Immature natural killer cell (primary cell): ENCODE results near the gene CHKB. TPM values are rescaled to one million over a fixed set of nuclear protein-coding genes. Genes with fewer than 3 reads are reported as not detected.
"Not testable (repeated sequence)": the region's sequence is repeated elsewhere in the genome, so short reads cannot be mapped to it uniquely, and the experiment has no call there.

Experiments used
- DNase-seq, 3 donors: peaks; one replicate each; pipeline ENCODE4 v3.0.0; 2022; ENCODE audit warnings: mixed read lengths in 1 of 3
- H3K27ac Mint-ChIP-seq, 6 donors: one replicate each; pipeline ENCODE4 v1.8.0; 2020; ENCODE audit warnings: mixed read lengths in 6 of 6, mild to moderate bottlenecking in 5 of 6, inconsistent platforms in 4 of 6, moderate library complexity in 3 of 6
- H3K27me3 Mint-ChIP-seq, 3 donors: one replicate each; pipeline ENCODE4 v1.8.0; 2020 to 2021; ENCODE audit warnings: low read depth in 3 of 3, mild to moderate bottlenecking in 3 of 3, mixed read lengths in 3 of 3, moderate library complexity in 3 of 3, inconsistent platforms in 1 of 3
- H3K36me3 Mint-ChIP-seq, 3 donors: one replicate each; pipeline ENCODE4 v1.8.0; 2020; ENCODE audit warnings: mixed read lengths in 3 of 3, inconsistent platforms in 2 of 3, mild to moderate bottlenecking in 2 of 3
- H3K4me1 Mint-ChIP-seq, 2 donors: one replicate each; pipeline ENCODE4 v1.8.0; 2020; ENCODE audit warnings: inconsistent platforms in 2 of 2, mild to moderate bottlenecking in 2 of 2, mixed read lengths in 2 of 2, moderate library complexity in 1 of 2
- H3K4me3 Mint-ChIP-seq, 5 donors: one replicate each; pipeline ENCODE4 v1.8.0; 2020; ENCODE audit warnings: mild to moderate bottlenecking in 5 of 5, mixed read lengths in 5 of 5, inconsistent platforms in 3 of 5, moderate library complexity in 3 of 5
- H3K9me3 Mint-ChIP-seq, 6 donors: one replicate each; pipeline ENCODE4 v1.8.0; 2020; ENCODE audit warnings: mild to moderate bottlenecking in 6 of 6, mixed read lengths in 6 of 6, inconsistent platforms in 4 of 6, moderate library complexity in 3 of 6
- polyA plus RNA-seq, 3 donors: library from polyadenylated mRNA; unstranded; fragments of 300-500 nt; fragmentation: Illumina TruSeq; gene quantifications; one replicate each; pipeline ENCODE4 v1.2.3, GENCODE V29; 2021

The CHKB gene
- polyA plus RNA-seq, 3 donors from 2014 or later = 44.0 to 51.3 (median 49.4) TPM

DNA sequence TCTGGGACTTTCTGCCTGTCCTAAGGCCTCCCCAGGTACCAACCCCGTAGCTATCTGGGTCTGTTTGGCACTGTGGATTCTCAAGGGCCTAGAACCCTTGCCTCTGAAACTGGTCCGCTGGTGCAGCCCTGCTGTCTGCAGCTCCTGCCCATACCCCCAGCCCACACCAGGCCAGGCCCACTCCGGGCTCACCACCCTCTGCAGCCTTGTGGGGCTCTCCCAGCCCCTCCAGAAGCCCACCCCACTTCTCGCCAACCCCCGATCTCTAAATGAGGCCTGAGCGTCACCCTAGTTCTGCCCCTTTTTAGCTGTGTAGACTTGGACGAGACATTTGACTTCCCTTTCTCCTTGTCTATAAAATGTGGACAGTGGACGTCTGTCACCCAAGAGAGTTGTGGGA is 32.3 kb downstream of the CHKB start:
- DNase-seq = no peak
- Mint-ChIP-seq H3K36me3 (no peaks in the 10 kb centered on the region), H3K4me3 (peak overlapping the region; percentile 44 to 80 (median 61)), H3K4me1 (peaks cover 22 to 34% of the 10 kb centered on the region in 2 donors), H3K27me3 (peaks cover 0 to 2% (median 0%) of the 10 kb centered on the region in 3 donors), H3K9me3 (no peaks in the 10 kb centered on the region), H3K27ac (peak overlapping the region in 4 of 6 donors; percentile 28 to 65 (median 39))

DNA sequence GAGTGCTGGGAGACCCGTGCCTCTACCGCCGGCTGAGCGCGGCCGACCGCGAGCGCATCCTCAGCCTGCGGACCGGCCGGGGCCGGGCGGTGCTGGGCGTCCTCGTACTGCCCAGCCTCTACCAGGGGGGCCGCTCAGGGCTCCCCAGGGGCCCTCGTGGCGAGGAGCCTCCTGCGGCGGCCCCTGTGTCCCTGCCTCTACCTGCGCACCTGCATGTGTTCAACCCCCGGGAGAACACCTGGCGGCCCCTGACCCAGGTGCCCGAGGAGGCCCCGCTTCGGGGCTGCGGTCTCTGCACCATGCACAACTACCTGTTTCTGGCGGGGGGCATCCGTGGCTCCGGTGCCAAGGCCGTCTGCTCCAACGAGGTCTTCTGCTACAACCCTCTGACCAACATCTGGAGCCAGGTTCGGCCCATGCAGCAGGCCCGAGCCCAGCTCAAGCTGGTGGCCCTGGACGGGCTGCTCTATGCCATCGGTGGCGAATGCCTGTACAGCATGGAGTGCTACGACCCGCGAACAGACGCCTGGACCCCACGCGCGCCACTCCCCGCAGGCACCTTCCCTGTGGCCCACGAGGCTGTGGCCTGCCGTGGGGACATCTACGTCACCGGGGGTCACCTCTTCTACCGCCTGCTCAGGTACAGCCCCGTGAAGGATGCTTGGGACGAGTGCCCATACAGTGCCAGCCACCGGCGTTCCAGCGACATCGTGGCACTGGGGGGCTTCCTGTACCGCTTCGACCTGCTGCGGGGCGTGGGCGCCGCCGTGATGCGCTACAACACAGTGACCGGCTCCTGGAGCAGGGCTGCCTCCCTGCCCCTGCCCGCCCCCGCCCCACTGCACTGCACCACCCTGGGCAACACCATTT is 33.5 kb downstream of the CHKB start:
- Mint-ChIP-seq H3K36me3 (no peaks in the 10 kb centered on the region), H3K27ac (peak overlapping the region in 5 of 6 donors; percentile 28 to 75 (median 49)), H3K27me3 (peaks cover 0 to 2% (median 2%) of the 10 kb centered on the region in 3 donors), H3K4me1 (peaks cover 34 to 47% of the 10 kb centered on the region in 2 donors), H3K4me3 (peak overlapping the region; percentile 61 to 80 (median 76)), H3K9me3 (no peaks in the 10 kb centered on the region)
- DNase-seq = no peak

DNA sequence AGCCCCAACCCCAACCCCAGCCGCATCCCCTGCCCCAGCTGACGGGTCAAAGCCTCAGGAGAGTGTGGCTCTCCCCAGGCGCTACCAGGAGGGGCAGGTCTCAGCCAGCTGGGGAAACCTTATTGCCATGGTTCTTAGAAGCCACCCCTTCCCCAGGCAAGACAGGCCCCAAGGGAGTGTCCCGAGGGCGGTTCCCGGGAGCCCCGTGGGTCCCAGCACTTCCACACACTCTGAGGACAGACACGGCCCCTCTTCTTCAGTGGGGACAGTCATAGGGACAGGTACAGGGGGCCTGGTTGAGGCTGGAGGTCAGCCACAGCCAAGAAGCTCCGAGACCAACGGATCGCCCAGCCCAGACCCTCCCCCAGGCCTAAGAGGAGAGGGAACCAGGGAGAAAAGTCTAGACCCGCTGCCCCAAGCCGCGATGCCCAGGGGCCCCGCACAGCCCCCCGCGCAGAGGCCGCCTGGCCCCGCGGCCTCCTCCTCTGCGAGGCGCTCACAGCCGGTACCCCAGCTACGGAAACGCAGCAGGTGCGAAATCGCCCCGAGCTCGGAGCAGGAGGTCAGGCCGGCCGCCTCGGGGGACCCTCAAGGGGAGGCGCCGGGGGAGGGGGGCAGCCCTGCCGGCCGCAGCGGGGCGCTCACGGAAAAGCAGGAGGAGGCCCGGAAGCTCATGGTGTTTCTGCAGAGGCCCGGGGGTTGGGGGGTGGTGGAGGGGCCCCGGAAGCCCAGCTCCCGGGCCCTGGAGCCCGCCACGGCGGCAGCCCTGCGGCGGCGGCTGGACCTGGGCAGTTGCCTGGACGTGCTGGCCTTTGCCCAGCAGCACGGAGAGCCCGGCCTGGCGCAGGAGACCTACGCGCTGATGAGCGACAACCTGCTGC is 34.4 kb downstream of the CHKB start:
- peak; percentile 60 to 71 (median 71) for DNase-seq
- H3K36me3 Mint-ChIP-seq = no peaks in the 10 kb centered on the region
- peaks cover 39 to 50% of the 10 kb centered on the region in 2 donors for H3K4me1 Mint-ChIP-seq
- H3K9me3 Mint-ChIP-seq = no peaks in the 10 kb centered on the region
- H3K27me3 Mint-ChIP-seq = peaks cover 0 to 6% (median 5%) of the 10 kb centered on the region in 3 donors
- peak overlapping the region; percentile 53 to 80 (median 74) for H3K27ac Mint-ChIP-seq
- peak overlapping the region; percentile 39 to 68 (median 62) for H3K4me3 Mint-ChIP-seq

DNA sequence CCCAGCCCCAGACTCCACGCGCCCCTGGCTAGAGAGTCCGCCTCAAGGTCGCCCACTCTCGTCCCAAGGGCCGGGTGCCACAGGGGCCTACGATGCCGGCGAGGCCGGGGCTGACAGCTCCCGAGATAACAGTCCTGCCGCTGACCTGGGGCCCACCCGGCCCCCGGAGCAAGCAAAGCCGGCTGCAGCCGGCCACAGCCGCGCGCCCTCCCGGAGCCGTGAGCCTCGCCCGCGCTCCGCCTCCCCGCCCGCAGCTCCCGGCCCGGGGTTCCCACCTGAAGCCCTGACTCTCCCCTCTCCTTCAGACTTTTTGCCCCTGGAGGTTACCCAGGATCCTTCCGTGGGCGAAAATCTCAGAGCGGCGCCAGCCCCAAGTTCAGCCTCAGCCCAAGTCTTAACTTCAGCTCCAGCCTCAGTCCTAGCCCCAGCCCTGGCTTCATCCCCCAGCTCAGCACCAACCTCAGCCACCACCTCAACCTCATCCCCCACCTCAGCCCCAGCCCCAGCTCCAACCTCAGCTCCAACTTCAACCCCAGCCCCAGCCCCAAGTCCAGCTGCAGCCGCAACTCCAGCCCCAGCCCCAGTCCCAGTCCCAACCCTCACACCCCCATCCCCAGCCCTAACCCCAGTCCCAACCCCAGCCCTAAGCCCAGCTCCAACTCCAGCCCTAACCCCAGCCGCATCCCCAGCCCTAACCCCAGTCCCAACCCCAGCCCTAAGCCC is 35.2 kb downstream of the CHKB start:
- peaks cover 42 to 53% of the 10 kb centered on the region in 2 donors for H3K4me1 Mint-ChIP-seq
- peak overlapping the region in 4 of 6 donors; percentile 51 to 71 (median 62) for H3K27ac Mint-ChIP-seq

DNA sequence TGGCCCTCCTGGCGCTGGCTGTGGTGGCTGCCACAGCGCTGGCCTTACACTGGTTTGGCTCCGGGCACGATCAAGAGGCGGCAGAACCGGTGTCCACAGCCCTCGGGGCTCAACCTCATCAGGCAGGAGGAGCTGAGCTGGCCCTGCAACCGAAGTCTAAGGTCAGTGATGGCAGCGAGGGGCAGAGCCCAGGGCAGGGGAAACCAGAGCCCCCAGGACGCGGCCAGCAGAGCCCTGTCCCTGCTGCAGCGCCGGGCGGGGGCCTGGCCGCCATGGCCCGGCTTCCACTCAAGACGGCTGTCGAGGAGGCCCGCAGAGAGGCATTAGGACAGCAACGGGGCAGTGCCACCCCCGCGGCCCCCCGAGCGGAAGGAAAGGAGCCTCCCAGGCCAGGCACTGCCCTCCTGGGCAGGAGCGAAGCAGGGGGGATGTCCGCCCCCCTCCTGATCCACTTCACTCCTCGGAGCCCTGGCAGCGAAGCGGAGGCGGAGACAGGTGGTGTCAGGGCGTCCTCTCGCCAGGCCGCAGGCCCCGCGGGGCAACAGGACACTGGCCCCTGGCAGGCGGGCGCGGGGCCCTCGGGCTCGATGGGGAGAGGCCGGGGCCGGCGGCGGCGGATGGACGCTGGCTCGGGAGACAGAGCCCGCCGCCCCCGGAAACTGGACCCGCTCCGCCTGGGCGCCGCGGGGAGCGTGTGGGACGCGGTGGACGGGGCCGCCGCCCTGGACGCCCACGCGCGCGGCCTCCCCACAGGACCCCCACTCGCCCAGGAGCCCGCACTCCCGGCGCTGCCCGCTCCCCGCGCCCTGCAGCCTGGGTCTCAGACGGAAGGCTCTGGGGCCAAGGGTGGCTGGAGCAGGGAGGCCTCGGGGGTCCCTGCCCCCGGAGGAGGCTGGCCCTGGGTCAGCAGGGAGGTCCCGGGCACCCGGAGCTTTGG is 36.1 kb downstream of the CHKB start:
- H3K27ac Mint-ChIP-seq = peak overlapping the region; percentile 35 to 89 (median 74)
- H3K9me3 Mint-ChIP-seq = no peaks in the 10 kb centered on the region
- DNase-seq = no peak
- no peaks in the 10 kb centered on the region for H3K36me3 Mint-ChIP-seq
- H3K4me1 Mint-ChIP-seq = peaks cover 45 to 54% of the 10 kb centered on the region in 2 donors
- H3K4me3 Mint-ChIP-seq = no peak overlapping the region
- peaks cover 0 to 8% (median 5%) of the 10 kb centered on the region in 3 donors for H3K27me3 Mint-ChIP-seq

More for the DNA sequence above, 35.2 kb downstream of the CHKB start:
- H3K36me3 Mint-ChIP-seq = no peaks in the 10 kb centered on the region
- no peaks in the 10 kb centered on the region for H3K9me3 Mint-ChIP-seq
- DNase-seq = no peak
- peak overlapping the region in 4 of 5 donors; percentile 29 to 52 (median 42) for H3K4me3 Mint-ChIP-seq
- peaks cover 0 to 8% (median 5%) of the 10 kb centered on the region in 3 donors for H3K27me3 Mint-ChIP-seq

DNA sequence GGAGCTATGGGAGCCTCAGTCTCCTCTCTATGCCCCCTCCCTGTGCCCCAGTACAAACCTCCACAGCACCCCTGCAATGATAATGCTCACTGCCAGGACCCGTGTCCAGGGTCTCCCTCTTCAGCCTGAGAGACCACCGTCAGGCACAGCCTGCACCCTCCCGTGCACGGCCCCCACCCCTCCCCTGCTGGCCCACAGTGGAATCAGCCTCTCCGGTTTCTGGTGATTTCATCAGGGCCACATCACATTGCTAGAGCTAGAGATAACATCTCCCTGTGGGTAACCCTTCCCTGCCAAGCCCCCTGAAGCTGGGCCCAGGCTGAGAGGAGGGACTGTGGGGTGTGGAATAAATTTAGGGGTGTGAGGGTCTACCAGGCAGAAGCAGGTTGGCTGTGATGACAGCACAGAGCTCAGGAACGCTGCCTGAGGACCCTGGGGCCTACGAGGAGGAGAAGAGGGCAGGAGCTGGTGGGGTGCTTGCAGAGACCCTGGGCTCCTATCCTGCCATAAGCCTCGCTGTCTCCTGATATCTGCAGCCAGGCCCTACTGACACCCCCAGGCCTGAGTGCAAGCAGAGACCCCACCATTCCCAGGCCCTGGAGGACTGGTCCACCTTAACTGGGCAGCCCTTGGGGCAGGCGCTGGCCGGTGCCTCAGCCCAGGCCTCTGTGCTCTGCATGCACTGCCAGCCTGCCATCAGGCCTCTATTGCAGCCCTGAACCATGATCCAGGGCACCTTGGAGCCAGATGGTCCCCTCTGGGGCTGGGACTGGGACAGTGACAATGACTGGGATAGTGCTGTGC is 36.9 kb downstream of the CHKB start, which contains the start of gene KLHDC7B:
KLHDC7B (plus strand) TSS at position 378 of the 804 bp plus-strand sequence; CDS start at position 723, 345 bp downstream.
- Mint-ChIP-seq H3K4me3 (peak within 1 kb of the TSS; percentile 33 to 73 (median 66)), H3K27ac (peak within 1 kb of the TSS; percentile 82 to 90 (median 86)), H3K4me1 (peaks cover 45 to 54% of the 10 kb centered on the region in 2 donors), H3K36me3 (no peaks in the 10 kb centered on the region), H3K9me3 (no peaks in the 10 kb centered on the region), H3K27me3 (peaks cover 2 to 8% (median 7%) of the 10 kb centered on the region in 3 donors)
- no peak for DNase-seq

DNA sequence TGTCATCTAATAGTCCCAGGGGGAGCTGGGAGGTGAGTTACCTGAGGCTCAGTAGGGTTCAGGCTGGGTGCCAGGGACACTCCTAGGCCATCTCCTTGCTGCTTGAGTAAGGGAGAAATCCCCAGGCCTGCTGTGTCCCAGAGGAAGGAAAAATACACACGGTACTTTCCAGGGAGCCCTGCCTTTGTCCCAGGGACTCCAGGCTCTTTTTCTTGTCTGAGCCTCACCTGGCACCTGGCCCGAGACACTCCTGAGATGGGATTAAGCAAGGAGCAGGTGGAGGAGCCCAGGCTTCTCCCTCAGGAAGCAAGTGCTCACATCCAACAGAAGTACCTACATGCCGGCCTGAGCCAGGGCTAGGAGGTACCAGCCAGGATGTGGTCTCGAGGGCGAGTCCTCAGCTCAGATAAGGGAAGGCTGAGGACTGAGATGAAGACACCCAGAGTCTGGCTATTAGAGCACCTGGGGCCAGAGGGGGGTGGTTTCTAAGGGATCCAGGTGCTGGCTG is 37.8 kb downstream of the CHKB start:
- no peaks in the 10 kb centered on the region for H3K9me3 Mint-ChIP-seq
- peaks cover 44 to 53% of the 10 kb centered on the region in 2 donors for H3K4me1 Mint-ChIP-seq
- peak overlapping the region; percentile 33 to 73 (median 66) for H3K4me3 Mint-ChIP-seq
- no peaks in the 10 kb centered on the region for H3K36me3 Mint-ChIP-seq
- H3K27ac Mint-ChIP-seq = peak overlapping the region; percentile 82 to 90 (median 86)
- DNase-seq = no peak
- peaks cover 2 to 8% (median 8%) of the 10 kb centered on the region in 3 donors for H3K27me3 Mint-ChIP-seq

DNA sequence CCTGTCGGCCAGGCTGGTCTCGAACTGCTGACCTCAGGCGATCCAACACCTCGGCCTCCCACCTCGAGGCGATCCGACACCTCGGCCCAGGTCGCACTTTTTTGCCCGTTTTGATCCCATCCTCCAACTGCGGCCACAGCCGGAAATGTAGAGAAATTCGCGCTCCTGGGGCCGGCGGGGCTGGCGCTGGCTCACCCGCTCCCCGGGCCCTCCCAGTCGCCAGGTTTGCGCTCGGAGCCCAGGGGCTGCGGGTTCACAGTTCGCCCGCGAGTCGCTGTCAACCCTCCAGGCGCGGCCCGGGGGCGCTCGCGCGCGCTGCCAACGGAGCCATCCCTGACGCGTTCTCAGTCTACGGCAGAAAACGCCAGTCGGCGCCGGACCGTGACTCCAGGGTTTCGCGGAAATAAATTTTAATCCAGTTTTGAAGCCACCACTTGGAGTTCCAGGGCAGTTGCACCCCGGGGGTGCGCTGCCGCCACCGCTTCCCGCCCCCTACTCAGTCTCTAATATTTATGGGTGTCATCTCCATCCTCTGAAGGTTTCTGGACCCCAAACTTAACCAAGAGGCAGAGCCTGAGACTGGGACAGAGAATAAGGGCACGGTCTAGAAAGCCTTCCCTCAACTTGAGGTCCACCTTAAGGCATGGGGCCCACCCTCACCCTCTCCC is 38.4 kb downstream of the CHKB start:
- H3K9me3 Mint-ChIP-seq = no peaks in the 10 kb centered on the region
- H3K36me3 Mint-ChIP-seq = no peaks in the 10 kb centered on the region
- H3K4me3 Mint-ChIP-seq = peak overlapping the region; percentile 66 to 74 (median 72)
- peak; percentile 88 to 92 (median 88) for DNase-seq
- H3K27me3 Mint-ChIP-seq = peaks cover 2 to 13% (median 8%) of the 10 kb centered on the region in 3 donors
- peaks cover 50 to 55% of the 10 kb centered on the region in 2 donors for H3K4me1 Mint-ChIP-seq
- peak overlapping the region; percentile 82 to 90 (median 88) for H3K27ac Mint-ChIP-seq

DNA sequence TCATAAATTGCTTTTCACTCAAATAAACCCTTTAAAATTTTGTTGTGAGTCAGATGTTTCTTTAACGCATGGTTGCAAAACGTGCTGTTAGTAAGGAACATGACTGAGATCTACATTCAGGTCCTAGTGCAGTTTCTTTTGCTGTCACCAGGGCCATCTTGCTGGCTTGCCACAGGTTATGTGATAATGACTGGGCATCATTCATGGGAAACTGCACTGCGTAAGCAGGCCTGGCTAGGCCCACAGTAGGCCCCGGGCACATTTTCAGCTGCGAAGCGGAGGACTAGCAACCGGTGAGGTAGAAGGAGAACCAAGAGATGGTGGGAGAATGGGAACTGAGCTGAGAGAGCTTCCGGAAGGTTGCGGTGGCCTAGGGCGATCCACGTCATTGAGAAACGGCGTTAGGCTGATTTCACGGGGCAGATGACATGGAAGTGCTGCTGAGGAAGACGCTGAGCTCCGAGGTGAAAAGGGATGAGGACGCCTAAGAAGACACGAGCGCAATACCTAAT is 40.2 kb downstream of the CHKB start:
- H3K36me3 Mint-ChIP-seq = no peaks in the 10 kb centered on the region
- H3K4me3 Mint-ChIP-seq = peak overlapping the region in 3 of 5 donors; percentile 6 to 54 (median 41)
- H3K4me1 Mint-ChIP-seq = peaks cover 56 to 64% of the 10 kb centered on the region in 2 donors

DNA sequence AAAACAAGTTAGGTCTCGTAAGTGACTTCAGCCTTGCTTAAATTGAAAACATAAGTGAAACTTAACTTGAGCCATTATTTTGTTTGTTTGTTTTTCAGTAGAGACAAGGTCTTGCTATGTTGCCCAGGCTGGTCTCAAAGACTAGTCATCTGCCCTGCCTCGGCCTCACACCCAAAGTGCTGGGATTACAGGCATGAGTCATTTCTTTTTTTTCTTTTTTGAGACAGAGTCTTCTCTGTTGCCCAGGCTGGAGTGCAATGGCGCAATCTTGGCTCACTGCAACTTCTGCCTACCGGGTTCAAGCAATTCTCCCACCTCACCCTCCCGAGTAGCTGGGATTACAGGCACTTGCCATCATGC is 41.0 kb downstream of the CHKB start:
- not testable (repeated sequence) for H3K4me3 Mint-ChIP-seq, H3K9me3 Mint-ChIP-seq, DNase-seq, H3K36me3 Mint-ChIP-seq
- peaks cover 2 to 13% (median 8%) of the 10 kb centered on the region in 3 donors for H3K27me3 Mint-ChIP-seq
- peak overlapping the region; percentile 60 to 98 (median 90) for H3K27ac Mint-ChIP-seq
- H3K4me1 Mint-ChIP-seq = peaks cover 55 to 64% of the 10 kb centered on the region in 2 donors

More for the DNA sequence above, 40.2 kb downstream of the CHKB start:
- DNase-seq = no peak
- H3K27ac Mint-ChIP-seq = peak overlapping the region in 5 of 6 donors; percentile 88 to 98 (median 91)
- no peaks in the 10 kb centered on the region for H3K9me3 Mint-ChIP-seq
- H3K27me3 Mint-ChIP-seq = peaks cover 2 to 13% (median 8%) of the 10 kb centered on the region in 3 donors

DNA sequence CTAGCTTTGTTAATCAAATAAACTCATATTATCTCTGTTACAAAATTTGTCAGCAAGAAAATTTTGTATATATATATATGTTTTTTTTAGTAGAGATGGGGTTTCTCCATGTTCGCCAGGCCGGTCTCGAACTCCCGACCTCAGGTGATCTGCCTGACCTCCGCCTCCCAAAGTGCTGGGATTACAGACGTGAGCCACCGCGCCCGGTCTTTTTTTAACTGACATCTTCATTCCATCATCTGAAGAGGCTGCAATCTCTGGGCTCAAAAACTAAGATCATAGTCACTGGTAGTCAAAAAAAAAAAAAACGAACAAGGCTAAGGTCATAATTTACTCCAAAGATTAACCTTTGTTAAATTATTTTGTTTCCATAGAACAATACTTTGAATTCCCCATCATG is 42.3 kb downstream of the CHKB start:
- peak overlapping the region; percentile 88 to 98 (median 94) for H3K27ac Mint-ChIP-seq
- no peak for DNase-seq
- H3K27me3 Mint-ChIP-seq = peaks cover 2 to 13% (median 6%) of the 10 kb centered on the region in 3 donors
- H3K4me3 Mint-ChIP-seq = peak overlapping the region in 4 of 5 donors; percentile 25 to 53 (median 39)
- peaks cover 46 to 55% of the 10 kb centered on the region in 2 donors for H3K4me1 Mint-ChIP-seq
- no peaks in the 10 kb centered on the region for H3K36me3 Mint-ChIP-seq
- H3K9me3 Mint-ChIP-seq = no peaks in the 10 kb centered on the region
